B cell (primary cell): ENCODE results near the gene BRIP1. TPM values are rescaled to one million over a fixed set of nuclear protein-coding genes. Genes with fewer than 3 reads are reported as not detected.

ENCODE experiments used
- ATAC-seq: fragments of 200-7000 bp; cut with Tn5 transposase; one replicate; pipeline ENCODE4 v1.10.0; 2021; ENCODE audit warnings: low read depth, mild to moderate bottlenecking, moderate number of reproducible peaks, moderate library complexity
- CTCF ChIA-PET: fragments of 350-600 bp; sonication (Branson Sonifier 250); formaldehyde crosslinking; loops from one replicate; lab custom pipeline; 2021; ENCODE audit warnings: antibody characterized with exemption, inconsistent platforms; lab: Charles Lee
- POLR2A ChIA-PET: fragments of 350-600 bp; sonication (Branson Sonifier 250); formaldehyde crosslinking; loops from one replicate; lab custom pipeline; 2021; ENCODE audit warnings: antibody characterized with exemption; lab: Charles Lee
- DNase-seq: peaks from one replicate; pipeline ENCODE4 v3.0.0; 2013
- H2AFZ ChIP-seq: 2 replicates; pipeline ENCODE4 v1.6.1; 2012; ENCODE audit warnings: mild to moderate bottlenecking, low read depth, low read length; ENCODE audit not compliant: insufficient read depth, poor library complexity, severe bottlenecking
- H3K27ac ChIP-seq, 2 donors: 1 replicate in 1 of 2; 2 replicates in 1 of 2; pipeline ENCODE4 v1.5.1; 2012 to 2013; ENCODE audit warnings: low read length in 2 of 2, mild to moderate bottlenecking in 2 of 2, moderate library complexity in 1 of 2
- H3K27me3 ChIP-seq, 4 experiments: fragments of 200-600 bp in 1 of 4; sonication (generic) in 1 of 4; replicated peaks in 1 of 4; 1 replicate in 2 of 4; 2 replicates in 2 of 4; pipeline versions ENCODE4 v1.6.1 to v1.7.0; 2013 to 2016; ENCODE audit warnings: low read length in 3 of 4, mild to moderate bottlenecking in 2 of 4, mixed read lengths in 1 of 4, moderate library complexity in 1 of 4; ENCODE audit not compliant: insufficient read depth in 4 of 4, control insufficient read depth in 3 of 4; ENCODE audit errors: control extremely low read depth in 1 of 4
- H3K36me3 ChIP-seq, 2 experiments: replicated peaks in 1 of 2; 1 replicate in 1 of 2; 2 replicates in 1 of 2; pipeline versions ENCODE4 v1.6.1 to v1.7.1; 2013; ENCODE audit warnings: low read length in 1 of 2; ENCODE audit not compliant: insufficient read depth in 2 of 2, control insufficient read depth in 1 of 2; ENCODE audit errors: control extremely low read depth in 1 of 2, extremely low read depth in 1 of 2
- H3K4me1 ChIP-seq, 2 donors: fragments of 200-600 bp in 1 of 2; sonication (generic) in 1 of 2; 1 replicate in 1 of 2; 2 replicates in 1 of 2; pipeline versions ENCODE4 v1.5.1 to v1.6.1; 2013 to 2017; ENCODE audit warnings: low read length in 2 of 2; ENCODE audit not compliant: control insufficient read depth in 2 of 2, insufficient read depth in 2 of 2
- H3K4me2 ChIP-seq: replicated peaks from 2 replicates; pipeline ENCODE3; 2012; ENCODE audit warnings: mild to moderate bottlenecking, low read depth, low read length; ENCODE audit not compliant: poor library complexity, severe bottlenecking
- H3K4me3 ChIP-seq, 5 experiments: fragments of 200-600 bp in 1 of 5; sonication (generic) in 1 of 5; 1 replicate in 3 of 5; 2 replicates in 2 of 5; pipeline versions ENCODE4 v1.5.1 to v1.7.0; 2011 to 2016; ENCODE audit warnings: low read length in 4 of 5, mild to moderate bottlenecking in 4 of 5, low read depth in 2 of 5, control low read depth in 1 of 5, moderate library complexity in 1 of 5; ENCODE audit not compliant: insufficient read depth in 1 of 5; ENCODE audit errors: control extremely low read depth in 1 of 5, extremely low read depth in 1 of 5
- H3K79me2 ChIP-seq: fragments of 200-600 bp; sonication (generic); one replicate; pipeline ENCODE4 v1.6.0; 2016; ENCODE audit warnings: low read length; ENCODE audit not compliant: control insufficient read depth, insufficient read depth
- H3K9ac ChIP-seq: fragments of 200-600 bp; sonication (generic); 2 replicates; pipeline ENCODE4 v1.6.1; 2017; ENCODE audit warnings: mild to moderate bottlenecking, low read length, moderate library complexity
- H3K9me3 ChIP-seq, 3 donors: one replicate each; pipeline versions ENCODE4 v1.6.1 to v1.7.1; 2013; ENCODE audit warnings: low read length in 2 of 3; ENCODE audit not compliant: control insufficient read depth in 2 of 3, insufficient read depth in 1 of 3; ENCODE audit errors: control extremely low read depth in 1 of 3
- H4K20me1 ChIP-seq: 2 replicates; pipeline ENCODE4 v1.6.0; 2012; ENCODE audit warnings: mild to moderate bottlenecking, low read length; ENCODE audit not compliant: insufficient read depth, control insufficient read depth, poor library complexity, severe bottlenecking
- H3K27ac Mint-ChIP-seq: one replicate; pipeline ENCODE4 v1.8.0; 2021; ENCODE audit warnings: mixed read lengths
- H3K27me3 Mint-ChIP-seq: one replicate; pipeline ENCODE4 v1.8.0; 2021; ENCODE audit warnings: mixed read lengths
- H3K4me1 Mint-ChIP-seq: one replicate; pipeline ENCODE4 v1.8.0; 2021; ENCODE audit warnings: mixed read lengths
- H3K4me3 Mint-ChIP-seq: one replicate; pipeline ENCODE4 v1.8.0; 2021; ENCODE audit warnings: mixed read lengths
- H3K9me3 Mint-ChIP-seq: one replicate; pipeline ENCODE4 v1.8.0; 2022; ENCODE audit warnings: mixed read lengths; ENCODE audit not compliant: insufficient read depth
- EZH2 ChIP-seq: IDR thresholded peaks from 2 replicates; pipeline ENCODE4 v1.6.1; 2012; ENCODE audit warnings: borderline replicate concordance, low read depth, mild to moderate bottlenecking, moderate library complexity, low read length; ENCODE audit not compliant: insufficient read depth, poor library complexity, severe bottlenecking
- WGBS: methylation state at CpG from one replicate; pipeline ENCODE4 v1.1.5; 2013; ENCODE audit warnings: missing lambda C conversion rate; ENCODE audit not compliant: insufficient coverage; 5-methylcytosine and 5-hydroxymethylcytosine counted together
- intact Hi-C: fragments of 100-400 bp; cut with micrococcal nuclease; formaldehyde crosslinking; loops from one replicate; pipeline ENCODE4 v1.10.0; 2022
- polyA plus RNA-seq: library from polyadenylated mRNA; depleted of rRNA; stranded (reverse); fragments of >200 nt; gene quantifications from 2 replicates; pipeline ENCODE4 v1.2.3, GENCODE V29; 2012
- total RNA-seq, 2 donors: library from RNA; stranded (reverse); fragments of 120-200 nt in 1 of 2; gene quantifications; 1 replicate in 1 of 2; 2 replicates in 1 of 2; pipeline versions ENCODE4 v1.2.3 to v1.2.4, GENCODE V29; 2013 to 2022
- TF ChIP-seq, protein P1 (sequence below): fragments of 200-600 bp; IDR thresholded peaks from one replicate; pipeline ENCODE4 v1.8.0; 2022; ENCODE audit warnings: antibody characterized with exemption, mild to moderate bottlenecking

Gene BRIP1
- total and polyA plus RNA-seq, 2 donors (not counting 1 experiment from before 2014, with no cell fraction given), result 0.89 to 2.4 TPM

DNA sequence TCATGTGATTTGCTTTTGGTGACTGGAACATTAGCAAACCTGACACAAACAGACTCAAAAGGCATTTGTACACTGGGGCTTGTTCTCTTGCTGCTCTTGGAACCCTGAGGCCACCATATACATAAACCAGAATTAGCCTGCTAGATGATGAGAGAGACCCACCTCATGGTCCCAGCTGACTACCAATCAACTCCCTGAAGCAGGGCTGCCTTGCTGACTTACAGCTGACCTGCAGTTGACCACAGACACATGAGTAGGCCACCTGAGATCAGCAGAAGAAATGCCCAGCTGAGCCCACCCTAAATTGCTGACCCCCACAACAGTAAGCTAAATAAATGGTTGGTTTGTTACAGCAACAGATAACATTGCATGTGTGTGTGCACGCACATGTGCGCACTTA lies 28.7 kb downstream of the BRIP1 start:
- Histone ChIP-seq H3K79me2 (no peaks in the 10 kb centered on the region), H3K36me3 (no peaks in the 10 kb centered on the region), H3K27me3 (no peaks in the 10 kb centered on the region), H4K20me1 (no peaks in the 10 kb centered on the region), H2AFZ (no peak overlapping the region), H3K27ac (no peak overlapping the region), H3K4me3 (no peak overlapping the region), H3K9ac (no peak overlapping the region), H3K4me1 (peaks cover 5 to 6% of the 10 kb centered on the region in 2 donors), H3K9me3 (no peaks in the 10 kb centered on the region), H3K4me2 (no peak overlapping the region)
- WGBS, result no CpG with 5 or more reads among the region's 2 CpGs
- Mint-ChIP-seq H3K9me3 (no peaks in the 10 kb centered on the region), H3K27ac (no peak overlapping the region), H3K4me1 (peaks cover 9% of the 10 kb centered on the region), H3K27me3 (no peaks in the 10 kb centered on the region), H3K4me3 (no peak overlapping the region)
- intact Hi-C loops, result no loop called here
- no peak for TF ChIP-seq EZH2
- TF ChIP-seq, protein P1, sequence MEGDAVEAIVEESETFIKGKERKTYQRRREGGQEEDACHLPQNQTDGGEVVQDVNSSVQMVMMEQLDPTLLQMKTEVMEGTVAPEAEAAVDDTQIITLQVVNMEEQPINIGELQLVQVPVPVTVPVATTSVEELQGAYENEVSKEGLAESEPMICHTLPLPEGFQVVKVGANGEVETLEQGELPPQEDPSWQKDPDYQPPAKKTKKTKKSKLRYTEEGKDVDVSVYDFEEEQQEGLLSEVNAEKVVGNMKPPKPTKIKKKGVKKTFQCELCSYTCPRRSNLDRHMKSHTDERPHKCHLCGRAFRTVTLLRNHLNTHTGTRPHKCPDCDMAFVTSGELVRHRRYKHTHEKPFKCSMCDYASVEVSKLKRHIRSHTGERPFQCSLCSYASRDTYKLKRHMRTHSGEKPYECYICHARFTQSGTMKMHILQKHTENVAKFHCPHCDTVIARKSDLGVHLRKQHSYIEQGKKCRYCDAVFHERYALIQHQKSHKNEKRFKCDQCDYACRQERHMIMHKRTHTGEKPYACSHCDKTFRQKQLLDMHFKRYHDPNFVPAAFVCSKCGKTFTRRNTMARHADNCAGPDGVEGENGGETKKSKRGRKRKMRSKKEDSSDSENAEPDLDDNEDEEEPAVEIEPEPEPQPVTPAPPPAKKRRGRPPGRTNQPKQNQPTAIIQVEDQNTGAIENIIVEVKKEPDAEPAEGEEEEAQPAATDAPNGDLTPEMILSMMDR, result no peak
- ChIA-PET POLR2A (no interaction called here), CTCF (interaction anchor here (0.5 to 3.0 kb wide), 4 partner anchors 139 to 1113 kb away, joined by 3 to 20 read pairs (median 4); no protein-coding TSS in a partner anchor)
- ATAC-seq, result no peak
- DNase-seq, result no peak

DNA sequence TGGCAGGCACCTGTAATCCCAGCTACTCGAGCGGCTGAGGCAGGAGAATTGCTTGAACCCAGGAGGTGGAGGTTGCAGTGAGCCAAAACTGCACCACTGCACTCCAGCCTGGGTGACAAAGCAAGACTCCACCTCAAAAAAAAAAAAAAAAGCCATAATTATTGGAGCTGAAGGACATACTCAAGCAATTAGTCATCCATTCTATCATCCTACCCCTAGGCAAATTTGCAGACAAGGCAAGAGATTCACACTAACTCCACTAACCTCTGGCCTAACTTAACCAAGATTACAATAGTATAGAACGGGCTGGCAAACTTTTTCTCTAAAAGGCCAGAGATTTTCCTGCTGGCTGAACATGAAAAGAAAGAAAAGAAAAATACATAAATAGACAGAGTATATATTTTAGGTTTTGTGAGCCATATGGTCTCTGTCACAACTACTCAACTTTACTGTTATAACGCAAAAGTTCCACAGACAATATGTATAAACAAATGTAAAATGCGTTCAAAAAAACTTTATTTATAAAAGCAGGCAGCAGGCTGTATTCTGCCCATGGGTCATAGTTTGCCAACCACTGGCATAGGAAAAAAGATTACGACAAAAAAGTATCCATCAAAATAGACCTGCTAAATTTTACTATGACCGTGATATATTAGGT lies 29.7 kb downstream of the BRIP1 start:
- Histone ChIP-seq H4K20me1 (no peaks in the 10 kb centered on the region), H3K9me3 (no peaks in the 10 kb centered on the region), H3K4me1 (peaks cover 5 to 6% of the 10 kb centered on the region in 2 donors), H3K4me3 (no peak overlapping the region), H2AFZ (no peak overlapping the region), H3K9ac (no peak overlapping the region), H3K4me2 (no peak overlapping the region), H3K79me2 (no peaks in the 10 kb centered on the region), H3K27me3 (no peaks in the 10 kb centered on the region), H3K27ac (no peak overlapping the region), H3K36me3 (no peaks in the 10 kb centered on the region)
- no peaks in the 10 kb centered on the region for H3K9me3 Mint-ChIP-seq
- TF ChIP-seq, protein P1, result no peak
- TF ChIP-seq EZH2, result no peak
- no peak overlapping the region for H3K27ac Mint-ChIP-seq
- CTCF ChIA-PET, result interaction anchor here (0.9 to 3.0 kb wide), 4 partner anchors 18 to 200 kb away, joined by 3 to 20 read pairs (median 4); no protein-coding TSS in a partner anchor
- no peaks in the 10 kb centered on the region for H3K27me3 Mint-ChIP-seq
- ATAC-seq, result no peak
- DNase-seq, result no peak
- POLR2A ChIA-PET, result no interaction called here
- intact Hi-C loops, result no loop called here
- H3K4me3 Mint-ChIP-seq, result no peak overlapping the region
- WGBS, result no CpG with 5 or more reads among the region's 7 CpGs
- H3K4me1 Mint-ChIP-seq, result peaks cover 9% of the 10 kb centered on the region
